ENCODE measurements around the gene PGM1. TPM values are rescaled to one million over a fixed set of nuclear protein-coding genes. Genes with fewer than 3 reads are reported as not detected.

PGM1 gene
- total and polyA plus RNA-seq, 2 donors (not counting 3 experiments of a cell fraction or from before 2014, with no cell fraction given) = 9.3 to 21.0 TPM

GRCh38 chr1:63668298-63668697 is 75.1 kb downstream of the PGM1 start:
- no peak overlapping the region for H3K4me3 ChIP-seq (replicated peaks in 1 of 3; ENCODE audit: insufficient read depth in 1 of 3, low read depth in 1 of 3, low read length in 3 of 3)
- CTCF ChIA-PET = no interaction called here
- no peak overlapping the region for H3K27ac ChIP-seq (ENCODE audit: insufficient read depth, low read depth, low read length)
- POLR2A ChIA-PET = no interaction called here
- H3K79me2 ChIP-seq (ENCODE audit: control insufficient read depth, insufficient read depth, low read length) = no peaks in the 10 kb centered on the region
- H4K20me1 ChIP-seq (replicated peaks; ENCODE audit: control insufficient read depth, extremely low read depth, insufficient read depth, low read length) = no peaks in the 10 kb centered on the region
- no peak for DNase-seq (ENCODE audit: low read depth, low spot score)
- H3K4me1 ChIP-seq (ENCODE audit: control insufficient read depth, extremely low read depth, insufficient read depth, low read length) = no peaks in the 10 kb centered on the region
- no peaks in the 10 kb centered on the region for H3K9me3 ChIP-seq (replicated peaks; ENCODE audit: control insufficient read depth, insufficient read depth, low read length)
- no peak overlapping the region for H2AFZ ChIP-seq (ENCODE audit: low read depth, low read length)
- H3K9ac ChIP-seq (replicated peaks; ENCODE audit: extremely low read depth, insufficient read depth, low read length) = no peak overlapping the region
- H3K27me3 ChIP-seq (ENCODE audit: control insufficient read depth in 2 of 2, insufficient read depth in 2 of 2, low read length in 2 of 2) = no peaks in the 10 kb centered on the region
- no peaks in the 10 kb centered on the region for H3K36me3 ChIP-seq (ENCODE audit: control insufficient read depth in 2 of 2, extremely low read depth in 1 of 2, insufficient read depth in 2 of 2, low read length in 2 of 2)
- dilution Hi-C loops (cut with MboI; ENCODE audit: extremely low pct_ligation_motif_present, low sequenced_read_pairs) (loop anchor here (25.0 kb wide), 1 partner anchor 569 kb away; no protein-coding TSS in a partner anchor), intact Hi-C loops (cut with micrococcal nuclease) (no loop called here)
- no peak for FAIRE-seq
- H3K9me1 ChIP-seq (replicated peaks; ENCODE audit: control insufficient read depth, extremely low read depth, insufficient read depth, low read length) = no peaks in the 10 kb centered on the region
- no peak for TF ChIP-seq MYC (IDR thresholded peaks at IDR 0.05; ENCODE audit: low read depth, low read length)
- TF ChIP-seq EZH2 (IDR thresholded peaks at IDR 0.05; ENCODE audit: borderline replicate concordance, low read depth, low read length, severe bottlenecking) = no peak
- no peak for TF ChIP-seq JUN (IDR thresholded peaks at IDR 0.05; ENCODE audit: borderline replicate concordance, insufficient read depth, insufficient read length, low read depth)
- no peak for TF ChIP-seq FOS (IDR thresholded peaks at IDR 0.05; ENCODE audit: borderline replicate concordance, insufficient read depth, low read length)
- no peak for TF ChIP-seq MAX (IDR thresholded peaks at IDR 0.05; ENCODE audit: insufficient read depth, insufficient read length)
- TF ChIP-seq GATA2 (IDR thresholded peaks at IDR 0.05; ENCODE audit: insufficient read depth, insufficient read length, low read depth, low read length) = no peak
- TF ChIP-seq POLR2A (IDR thresholded peaks at IDR 0.05; ENCODE audit: low read depth, low read length) = no peak
- no TSS peak for BruUV-seq (replicated peaks)
- no peak overlapping the region for H3K4me2 ChIP-seq (ENCODE audit: insufficient read depth, low read length)

Data from endothelial cell of umbilical vein (primary cell).